ENCODE results near the gene GABBR2. TPM values are rescaled to one million over a fixed set of nuclear protein-coding genes. Genes with fewer than 3 reads are reported as not detected.

GABBR2 gene
- total RNA-seq, 2 experiments from 2014 or later, result not detected

DNA sequence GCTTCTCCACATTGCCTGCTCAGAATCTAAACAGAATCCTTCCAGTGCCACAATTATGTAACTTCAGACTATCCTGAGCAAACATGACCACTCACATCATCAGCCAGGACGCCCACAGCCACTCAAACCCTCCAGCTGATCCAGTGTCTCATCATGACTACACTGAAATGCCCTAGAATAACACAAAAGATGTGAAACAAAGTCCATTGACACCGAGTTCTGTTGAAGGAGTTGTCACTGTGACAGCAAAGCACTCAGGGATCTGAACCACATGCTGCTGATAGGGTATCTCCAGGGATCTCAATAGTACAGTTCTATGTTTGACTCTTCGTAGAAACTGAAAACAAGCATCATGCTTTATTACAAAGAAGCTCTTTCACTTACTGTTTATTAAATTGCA lies 150.2 kb downstream of the GABBR2 start:
- no peak overlapping the region for H3K27ac ChIP-seq (ENCODE audit: low read depth in 1 of 2, low read length in 2 of 2)
- ChIA-PET POLR2A (no interaction called here), CTCF (no interaction called here)
- intact Hi-C loops (cut with DNase I, micrococcal nuclease), result no loop called here
- no peak for DNase-seq
- TF ChIP-seq, protein P1, sequence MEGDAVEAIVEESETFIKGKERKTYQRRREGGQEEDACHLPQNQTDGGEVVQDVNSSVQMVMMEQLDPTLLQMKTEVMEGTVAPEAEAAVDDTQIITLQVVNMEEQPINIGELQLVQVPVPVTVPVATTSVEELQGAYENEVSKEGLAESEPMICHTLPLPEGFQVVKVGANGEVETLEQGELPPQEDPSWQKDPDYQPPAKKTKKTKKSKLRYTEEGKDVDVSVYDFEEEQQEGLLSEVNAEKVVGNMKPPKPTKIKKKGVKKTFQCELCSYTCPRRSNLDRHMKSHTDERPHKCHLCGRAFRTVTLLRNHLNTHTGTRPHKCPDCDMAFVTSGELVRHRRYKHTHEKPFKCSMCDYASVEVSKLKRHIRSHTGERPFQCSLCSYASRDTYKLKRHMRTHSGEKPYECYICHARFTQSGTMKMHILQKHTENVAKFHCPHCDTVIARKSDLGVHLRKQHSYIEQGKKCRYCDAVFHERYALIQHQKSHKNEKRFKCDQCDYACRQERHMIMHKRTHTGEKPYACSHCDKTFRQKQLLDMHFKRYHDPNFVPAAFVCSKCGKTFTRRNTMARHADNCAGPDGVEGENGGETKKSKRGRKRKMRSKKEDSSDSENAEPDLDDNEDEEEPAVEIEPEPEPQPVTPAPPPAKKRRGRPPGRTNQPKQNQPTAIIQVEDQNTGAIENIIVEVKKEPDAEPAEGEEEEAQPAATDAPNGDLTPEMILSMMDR (IDR thresholded peaks at IDR 0.05), result no peak
- no peaks in the 10 kb centered on the region for H3K36me3 ChIP-seq (ENCODE audit: insufficient read depth, low read length)
- Mint-ChIP-seq H3K27ac (no peak overlapping the region), H3K4me1 (ENCODE audit: low read depth) (no peaks in the 10 kb centered on the region), H3K36me3 (ENCODE audit: low read depth) (no peaks in the 10 kb centered on the region), H3K9me3 (no peaks in the 10 kb centered on the region), H3K27me3 (peaks cover 6% of the 10 kb centered on the region), H3K4me3 (no peak overlapping the region)
- no peak for ATAC-seq (ENCODE audit: poor library complexity)
- H3K4me1 ChIP-seq (ENCODE audit: insufficient read depth, low read length), result no peaks in the 10 kb centered on the region
- H3K4me3 ChIP-seq (ENCODE audit: low read length), result no peak overlapping the region
- H3K9me3 ChIP-seq (ENCODE audit: control insufficient read depth in 1 of 2, insufficient read depth in 1 of 2, low read length in 2 of 2), result no peaks in the 10 kb centered on the region
- H3K27me3 ChIP-seq (ENCODE audit: control insufficient read depth in 1 of 2, insufficient read depth in 2 of 2, low read length in 2 of 2), result peaks cover 0 to 4% of the 10 kb centered on the region in 2 experiments

DNA sequence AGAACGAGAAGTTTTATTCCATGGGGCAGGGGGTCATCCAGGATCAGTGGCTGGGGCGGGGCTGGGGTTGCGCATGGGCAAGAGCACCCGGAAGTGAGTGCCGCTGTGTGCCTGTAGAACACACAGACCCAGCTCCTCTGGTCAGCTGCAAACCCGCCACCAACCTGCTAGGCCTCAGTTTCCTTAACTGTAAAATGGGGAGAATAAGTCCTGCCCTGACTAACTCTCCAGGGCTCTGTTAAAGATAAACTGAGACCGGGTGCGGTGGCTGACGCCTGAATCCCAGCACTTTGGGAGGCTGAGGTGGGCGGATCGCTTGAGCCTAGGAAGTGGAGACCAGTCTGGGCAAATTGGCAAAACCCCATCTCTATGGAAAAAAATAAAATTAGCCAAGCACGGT lies 152.2 kb downstream of the GABBR2 start:
- Histone ChIP-seq H3K27me3 (ENCODE audit: control insufficient read depth in 1 of 2, insufficient read depth in 2 of 2, low read length in 2 of 2) (peaks cover 0 to 4% of the 10 kb centered on the region in 2 experiments), H3K4me3 (ENCODE audit: low read length) (no peak overlapping the region), H3K4me1 (ENCODE audit: insufficient read depth, low read length) (no peaks in the 10 kb centered on the region), H3K27ac (ENCODE audit: low read depth in 1 of 2, low read length in 2 of 2) (no peak overlapping the region), H3K9me3 (ENCODE audit: control insufficient read depth in 1 of 2, insufficient read depth in 1 of 2, low read length in 2 of 2) (no peaks in the 10 kb centered on the region), H3K36me3 (ENCODE audit: insufficient read depth, low read length) (no peaks in the 10 kb centered on the region)
- DNase-seq, result no peak
- no peaks in the 10 kb centered on the region for H3K9me3 Mint-ChIP-seq
- no peaks in the 10 kb centered on the region for H3K36me3 Mint-ChIP-seq (ENCODE audit: low read depth)
- H3K27me3 Mint-ChIP-seq, result peaks cover 14% of the 10 kb centered on the region
- no peaks in the 10 kb centered on the region for H3K4me1 Mint-ChIP-seq (ENCODE audit: low read depth)
- CTCF ChIA-PET, result no interaction called here
- TF ChIP-seq, protein P1 (IDR thresholded peaks at IDR 0.05), result no peak
- ATAC-seq (ENCODE audit: poor library complexity), result no peak
- H3K27ac Mint-ChIP-seq, result no peak overlapping the region
- no peak overlapping the region for H3K4me3 Mint-ChIP-seq
- POLR2A ChIA-PET, result no interaction called here
- intact Hi-C loops (cut with DNase I, micrococcal nuclease), result no loop called here

DNA sequence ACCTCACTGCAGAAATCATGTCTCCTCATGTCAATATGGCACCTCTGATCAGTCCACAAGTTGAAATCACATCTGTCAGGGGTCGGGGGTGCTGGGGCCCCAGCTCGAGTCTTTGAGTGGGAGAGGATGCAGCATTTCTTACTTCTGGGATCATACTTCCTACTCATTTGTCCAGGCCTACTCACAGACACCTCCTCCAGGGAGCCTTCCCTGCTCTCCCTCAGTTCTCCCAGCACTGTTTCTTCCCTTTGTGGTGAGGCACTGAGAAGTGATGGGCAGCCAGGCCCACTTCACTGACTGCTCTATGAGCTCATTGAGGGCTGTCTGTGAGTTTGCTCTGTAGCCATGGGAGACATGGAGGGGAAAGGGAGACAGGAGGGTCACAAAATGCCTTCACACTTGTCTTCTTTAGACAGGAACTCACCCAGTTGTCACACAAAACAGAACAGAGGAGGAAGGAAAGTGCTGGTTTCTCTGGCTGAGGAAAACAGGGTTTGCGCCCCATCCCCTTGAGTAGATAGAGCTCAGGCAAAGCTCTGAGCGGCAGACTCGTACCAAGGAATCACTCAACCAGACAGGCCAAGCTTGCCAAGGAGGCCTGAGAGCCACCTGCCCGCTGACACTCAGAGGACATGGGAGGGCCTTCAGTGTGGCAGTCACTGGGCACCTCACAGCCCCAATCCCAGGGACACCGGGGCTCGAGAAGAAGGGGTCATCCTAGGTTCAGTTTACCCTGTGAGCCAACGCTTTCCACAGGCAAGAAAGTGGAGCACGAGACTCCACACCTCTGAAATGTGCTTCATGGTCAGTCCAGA lies 152.9 kb downstream of the GABBR2 start:
- Mint-ChIP-seq H3K4me1 (ENCODE audit: low read depth) (no peaks in the 10 kb centered on the region), H3K9me3 (no peaks in the 10 kb centered on the region), H3K4me3 (no peak overlapping the region), H3K36me3 (ENCODE audit: low read depth) (no peaks in the 10 kb centered on the region), H3K27ac (no peak overlapping the region), H3K27me3 (peaks cover 14% of the 10 kb centered on the region)
- Histone ChIP-seq H3K9me3 (ENCODE audit: control insufficient read depth in 1 of 2, insufficient read depth in 1 of 2, low read length in 2 of 2) (no peaks in the 10 kb centered on the region), H3K36me3 (ENCODE audit: insufficient read depth, low read length) (no peaks in the 10 kb centered on the region), H3K27me3 (ENCODE audit: control insufficient read depth in 1 of 2, insufficient read depth in 2 of 2, low read length in 2 of 2) (peaks cover 0 to 4% of the 10 kb centered on the region in 2 experiments), H3K4me3 (ENCODE audit: low read length) (no peak overlapping the region), H3K27ac (ENCODE audit: low read depth in 1 of 2, low read length in 2 of 2) (no peak overlapping the region), H3K4me1 (ENCODE audit: insufficient read depth, low read length) (no peaks in the 10 kb centered on the region)
- intact Hi-C loops (cut with DNase I, micrococcal nuclease), result no loop called here
- TF ChIP-seq, protein P1 (IDR thresholded peaks at IDR 0.05), result no peak
- ChIA-PET POLR2A (no interaction called here), CTCF (no interaction called here)
- DNase-seq, result no peak
- no peak for ATAC-seq (ENCODE audit: poor library complexity)

Data from CD4-positive, alpha-beta T cell (primary cell).